Measurements from ENCODE around the gene EIPR1. TPM values are rescaled to one million over a fixed set of nuclear protein-coding genes. Genes with fewer than 3 reads are reported as not detected.

EIPR1 gene
- total and polyA plus RNA-seq, 10 of the 15 experiments (the other 5 are each of a cell fraction or from before 2014, with no cell fraction given) = 23.6 to 61.2 (median 42.2) TPM

DNA sequence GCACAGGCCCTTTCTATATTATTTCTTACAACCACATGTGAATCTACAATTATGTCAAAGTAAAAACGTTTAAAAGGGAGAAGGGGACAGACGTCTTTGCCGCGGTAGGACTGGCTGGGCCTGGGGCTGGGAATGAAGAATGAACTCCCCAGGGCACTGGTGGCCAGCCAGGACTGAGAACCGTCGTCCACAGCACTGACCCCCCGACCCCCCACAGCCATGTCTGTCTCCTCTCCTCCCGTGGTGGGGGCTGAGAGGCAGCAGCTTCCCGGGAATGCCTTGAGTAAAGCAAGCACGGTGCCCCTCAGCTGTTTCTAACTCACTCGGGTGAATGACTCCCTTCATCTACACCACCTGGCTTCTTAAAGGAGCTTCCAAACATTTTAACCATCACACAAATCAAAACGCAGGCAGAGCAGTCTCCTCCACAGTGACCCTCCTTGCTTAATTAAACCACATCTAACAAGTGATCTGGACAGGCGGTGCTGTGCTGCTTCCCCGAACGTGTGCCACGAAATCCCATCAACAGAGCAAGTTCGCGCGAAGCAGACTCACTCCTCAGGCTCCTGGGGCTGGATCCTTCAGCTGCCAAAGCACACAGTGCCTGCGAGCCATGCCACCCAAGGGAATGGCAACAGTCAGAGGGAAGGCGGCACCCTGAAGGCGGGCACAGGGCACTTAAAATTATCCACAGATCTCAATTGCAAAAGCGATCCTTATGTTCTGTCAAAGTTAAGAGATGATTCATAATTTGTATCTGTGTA, 217.7 kb downstream of the EIPR1 start:
- ATAC-seq (no peak), DNase-seq (ENCODE audit: low read depth, low spot score) (no peak), FAIRE-seq (no peak)
- no peak overlapping the region for H2AFZ ChIP-seq (ENCODE audit: control insufficient read depth, low read depth, low read length)
- no peak overlapping the region for H3K4me2 ChIP-seq (ENCODE audit: control insufficient read depth, insufficient read depth)
- no peaks in the 10 kb centered on the region; a peak in 1 of 4 replicates for H3K36me3 ChIP-seq (ENCODE audit: control insufficient read depth in 2 of 2, insufficient read depth in 2 of 2, low read length in 1 of 2)
- POLR2A ChIA-PET = no interaction called here
- in situ Hi-C loops (cut with MboI) = no loop called here
- SMC1A ChIA-PET (ENCODE audit: uncharacterized antibody, unreplicated experiment) = no interaction called here
- H3K27ac ChIP-seq (ENCODE audit: control insufficient read depth, insufficient read depth) = no peak overlapping the region
- intact Hi-C loops (cut with micrococcal nuclease; ENCODE audit: unreplicated experiment) = no loop called here
- H3K79me2 ChIP-seq (ENCODE audit: control insufficient read depth, insufficient read depth, low read length) = no peaks in the 10 kb centered on the region
- WGBS (ENCODE audit: insufficient coverage, insufficient replicate concordance, low lambda C conversion rate, missing lambda C conversion rate) = 91% methylated on average over 23 of the region's 23 CpGs
- TF ChIP-seq DPF2 (IDR thresholded peaks at IDR 0.05) (no peak), ZNF24 (IDR thresholded peaks at IDR 0.05) (no peak), GABPA (IDR thresholded peaks at IDR 0.05; ENCODE audit: low read depth) (no peak), JUND (IDR thresholded peaks at IDR 0.05; ENCODE audit: low read depth, low read length) (no peak), ATF7 (IDR thresholded peaks at IDR 0.05; ENCODE audit: low read depth) (no peak), SMAD5 (IDR thresholded peaks at IDR 0.05; ENCODE audit: low read depth) (no peak), TCF7 (IDR thresholded peaks at IDR 0.05; ENCODE audit: borderline replicate concordance) (no peak), BCL11A (IDR thresholded peaks at IDR 0.05; ENCODE audit: low read depth, low read length) (no peak), RUNX3 (IDR thresholded peaks at IDR 0.05; ENCODE audit: low read length) (no peak), EP300 (IDR thresholded peaks at IDR 0.05; ENCODE audit: borderline replicate concordance in 1 of 2, control insufficient read depth in 1 of 2, low read depth in 2 of 2, low read length in 2 of 2) (no peak)
- TF ChIP-seq, protein P1, sequence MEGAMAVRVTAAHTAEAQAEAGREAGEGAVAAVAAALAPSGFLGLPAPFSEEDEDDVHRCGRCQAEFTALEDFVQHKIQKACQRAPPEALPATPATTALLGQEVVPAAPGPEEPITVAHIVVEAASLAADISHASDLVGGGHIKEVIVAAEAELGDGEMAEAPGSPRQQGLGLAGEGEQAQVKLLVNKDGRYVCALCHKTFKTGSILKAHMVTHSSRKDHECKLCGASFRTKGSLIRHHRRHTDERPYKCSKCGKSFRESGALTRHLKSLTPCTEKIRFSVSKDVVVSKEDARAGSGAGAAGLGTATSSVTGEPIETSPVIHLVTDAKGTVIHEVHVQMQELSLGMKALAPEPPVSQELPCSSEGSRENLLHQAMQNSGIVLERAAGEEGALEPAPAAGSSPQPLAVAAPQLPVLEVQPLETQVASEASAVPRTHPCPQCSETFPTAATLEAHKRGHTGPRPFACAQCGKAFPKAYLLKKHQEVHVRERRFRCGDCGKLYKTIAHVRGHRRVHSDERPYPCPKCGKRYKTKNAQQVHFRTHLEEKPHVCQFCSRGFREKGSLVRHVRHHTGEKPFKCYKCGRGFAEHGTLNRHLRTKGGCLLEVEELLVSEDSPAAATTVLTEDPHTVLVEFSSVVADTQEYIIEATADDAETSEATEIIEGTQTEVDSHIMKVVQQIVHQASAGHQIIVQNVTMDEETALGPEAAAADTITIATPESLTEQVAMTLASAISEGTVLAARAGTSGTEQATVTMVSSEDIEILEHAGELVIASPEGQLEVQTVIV (IDR thresholded peaks at IDR 0.05; ENCODE audit: borderline replicate concordance, partially characterized antibody) = no peak
- TF ChIP-seq, protein P2, sequence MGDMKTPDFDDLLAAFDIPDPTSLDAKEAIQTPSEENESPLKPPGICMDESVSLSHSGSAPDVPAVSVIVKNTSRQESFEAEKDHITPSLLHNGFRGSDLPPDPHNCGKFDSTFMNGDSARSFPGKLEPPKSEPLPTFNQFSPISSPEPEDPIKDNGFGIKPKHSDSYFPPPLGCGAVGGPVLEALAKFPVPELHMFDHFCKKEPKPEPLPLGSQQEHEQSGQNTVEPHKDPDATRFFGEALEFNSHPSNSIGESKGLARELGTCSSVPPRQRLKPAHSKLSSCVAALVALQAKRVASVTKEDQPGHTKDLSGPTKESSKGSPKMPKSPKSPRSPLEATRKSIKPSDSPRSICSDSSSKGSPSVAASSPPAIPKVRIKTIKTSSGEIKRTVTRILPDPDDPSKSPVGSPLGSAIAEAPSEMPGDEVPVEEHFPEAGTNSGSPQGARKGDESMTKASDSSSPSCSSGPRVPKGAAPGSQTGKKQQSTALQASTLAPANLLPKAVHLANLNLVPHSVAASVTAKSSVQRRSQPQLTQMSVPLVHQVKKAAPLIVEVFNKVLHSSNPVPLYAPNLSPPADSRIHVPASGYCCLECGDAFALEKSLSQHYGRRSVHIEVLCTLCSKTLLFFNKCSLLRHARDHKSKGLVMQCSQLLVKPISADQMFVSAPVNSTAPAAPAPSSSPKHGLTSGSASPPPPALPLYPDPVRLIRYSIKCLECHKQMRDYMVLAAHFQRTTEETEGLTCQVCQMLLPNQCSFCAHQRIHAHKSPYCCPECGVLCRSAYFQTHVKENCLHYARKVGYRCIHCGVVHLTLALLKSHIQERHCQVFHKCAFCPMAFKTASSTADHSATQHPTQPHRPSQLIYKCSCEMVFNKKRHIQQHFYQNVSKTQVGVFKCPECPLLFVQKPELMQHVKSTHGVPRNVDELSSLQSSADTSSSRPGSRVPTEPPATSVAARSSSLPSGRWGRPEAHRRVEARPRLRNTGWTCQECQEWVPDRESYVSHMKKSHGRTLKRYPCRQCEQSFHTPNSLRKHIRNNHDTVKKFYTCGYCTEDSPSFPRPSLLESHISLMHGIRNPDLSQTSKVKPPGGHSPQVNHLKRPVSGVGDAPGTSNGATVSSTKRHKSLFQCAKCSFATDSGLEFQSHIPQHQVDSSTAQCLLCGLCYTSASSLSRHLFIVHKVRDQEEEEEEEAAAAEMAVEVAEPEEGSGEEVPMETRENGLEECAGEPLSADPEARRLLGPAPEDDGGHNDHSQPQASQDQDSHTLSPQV (IDR thresholded peaks at IDR 0.05) = no peak
- peaks cover 9% of the 10 kb centered on the region; the same call in 2 of the 3 replicates for H3K9me3 ChIP-seq (replicated peaks; ENCODE audit: control insufficient read depth, insufficient read depth, low read length)
- H3K4me3 ChIP-seq = no peak overlapping the region
- CTCF ChIA-PET = no interaction called here
- H3K9ac ChIP-seq (ENCODE audit: control insufficient read depth, insufficient read depth, low read length) = no peak overlapping the region
- H4K20me1 ChIP-seq (ENCODE audit: control insufficient read depth, insufficient read depth) = no peaks in the 10 kb centered on the region
- no peaks in the 10 kb centered on the region for H3K27me3 ChIP-seq (replicated peaks in 1 of 2; ENCODE audit: control insufficient read depth in 2 of 2, insufficient read depth in 2 of 2, low read length in 1 of 2)
- no TSS peak for BruUV-seq (replicated peaks)
- H3K4me1 ChIP-seq (ENCODE audit: control insufficient read depth, insufficient read depth, low read length) = no peaks in the 10 kb centered on the region; the same call in none of the 2 replicates
- RAD21 ChIA-PET (ENCODE audit: unreplicated experiment) = no interaction called here
